HG03159 (cell line): ENCODE results near the gene BMI1.
A peak's percentile ranks its signal among the peaks of the same experiment; 100 is the strongest.

ENCODE experiments used
- ATAC-seq: cut with Tn5 transposase; IDR thresholded peaks from one replicate; pipeline ENCODE4 v1.9.1; 2021; ENCODE audit warnings: mild to moderate bottlenecking, moderate library complexity; ENCODE audit not compliant: unreplicated experiment

Gene BMI1

GRCh38 chr10:22366435-22366703 lies 45.5 kb downstream of the BMI1 start:
- no peak for ATAC-seq

GRCh38 chr10:22366771-22367170 lies 45.9 kb downstream of the BMI1 start:
- no peak for ATAC-seq

GRCh38 chr10:22367471-22367870 lies 46.6 kb downstream of the BMI1 start:
- ATAC-seq: no peak

GRCh38 chr10:22368402-22368801 lies 47.5 kb downstream of the BMI1 start:
- ATAC-seq: no peak

GRCh38 chr10:22368981-22369380 lies 48.1 kb downstream of the BMI1 start:
- no peak for ATAC-seq

GRCh38 chr10:22369434-22370072 lies 48.7 kb downstream of the BMI1 start:
- ATAC-seq: peak; percentile 47

GRCh38 chr10:22370320-22370719 lies 49.4 kb downstream of the BMI1 start:
- ATAC-seq: no peak

GRCh38 chr10:22372298-22372697 lies 51.4 kb downstream of the BMI1 start:
- no peak for ATAC-seq

- ATAC-seq: no peak
Observed at GRCh38 chr10:22372917-22373316, 52.0 kb downstream of the BMI1 start.

- ATAC-seq: no peak
Observed at GRCh38 chr10:22374489-22375126, 53.7 kb downstream of the BMI1 start.

GRCh38 chr10:22379059-22379458 lies 58.2 kb downstream of the BMI1 start:
- peak; percentile 73 for ATAC-seq
